Left ventricle myocardium inferior (tissue), 1 donor: ENCODE data around the gene ECSCR. TPM values are rescaled to one million over a fixed set of nuclear protein-coding genes. Genes with fewer than 3 reads are reported as not detected.
A peak's percentile ranks its signal among the peaks of the same experiment; 100 is the strongest.
"Not testable (repeated sequence)": the region's sequence is repeated elsewhere in the genome, so short reads cannot be mapped to it uniquely, and the experiment has no call there.

Experiments
- DNase-seq: peaks from one replicate; pipeline ENCODE4 v3.0.0-alpha.2; 2020
- H3K27ac ChIP-seq: fragments of 200-600 bp; replicated peaks from 2 replicates; pipeline ENCODE4 v1.8.0; 2021
- H3K27me3 ChIP-seq: fragments of 200-600 bp; 2 replicates; pipeline ENCODE4 v1.8.0; 2021; ENCODE audit warnings: low read depth
- H3K36me3 ChIP-seq: fragments of 200-600 bp; 2 replicates; pipeline ENCODE4 v1.8.0; 2021
- H3K4me1 ChIP-seq: fragments of 200-600 bp; 2 replicates; pipeline ENCODE4 v1.8.0; 2021
- H3K4me3 ChIP-seq: fragments of 200-600 bp; 2 replicates; pipeline ENCODE4 v1.8.0; 2021; ENCODE audit warnings: mild to moderate bottlenecking, moderate library complexity
- H3K9me3 ChIP-seq: fragments of 200-600 bp; replicated peaks from 2 replicates; pipeline ENCODE4 v1.8.0; 2021
- CTCF ChIP-seq: fragments of 200-600 bp; IDR thresholded peaks from 2 replicates; pipeline ENCODE4 v1.8.0; 2021; ENCODE audit warnings: antibody characterized with exemption, mild to moderate bottlenecking, borderline replicate concordance
- intact Hi-C: fragments of 100-400 bp; cut with micrococcal nuclease; formaldehyde crosslinking; loops from one replicate; pipeline ENCODE4 v1.11.0; 2022
- total RNA-seq: library from RNA; stranded (reverse); fragmentation: NEBNext Ultra II Directional; extraction: Animal tissue kit (Norgen Biotek cat#: 25700); gene quantifications from one replicate; pipeline ENCODE4 v1.2.1, GENCODE V29; 2021
- donor health status: DM: no; HTN: yes; CAD: no; lungs with severe emphysema.

ECSCR gene
- total RNA-seq, 1 donor from 2014 or later, result 20.9 TPM

GRCh38 chr5:139494832-139495231 is 32.3 kb upstream of the ECSCR start:
- H3K9me3 ChIP-seq, result no peaks in the 10 kb centered on the region
- H3K4me1 ChIP-seq, result peaks cover 23% of the 10 kb centered on the region
- H3K27ac ChIP-seq, result no peak overlapping the region
- TF ChIP-seq CTCF, result no peak
- no peak overlapping the region for H3K4me3 ChIP-seq
- no peak for DNase-seq
- H3K27me3 ChIP-seq, result no peaks in the 10 kb centered on the region
- no peaks in the 10 kb centered on the region for H3K36me3 ChIP-seq
- intact Hi-C loops, result loop anchor here (10.0 kb wide), 1 partner anchor 50 kb away; no protein-coding TSS in a partner anchor

GRCh38 chr5:139494256-139494655 is 31.7 kb upstream of the ECSCR start:
- no peak for DNase-seq
- no peak for TF ChIP-seq CTCF
- Histone ChIP-seq H3K9me3 (no peaks in the 10 kb centered on the region), H3K4me1 (peaks cover 23% of the 10 kb centered on the region), H3K27ac (no peak overlapping the region), H3K4me3 (no peak overlapping the region), H3K27me3 (no peaks in the 10 kb centered on the region), H3K36me3 (no peaks in the 10 kb centered on the region)
- intact Hi-C loops, result loop anchor here (10.0 kb wide), 1 partner anchor 49 kb away; no protein-coding TSS in a partner anchor

GRCh38 chr5:139492700-139493192 is 30.2 kb upstream of the ECSCR start:
- Histone ChIP-seq H3K36me3 (no peaks in the 10 kb centered on the region), H3K4me1 (peaks cover 23% of the 10 kb centered on the region), H3K27me3 (no peaks in the 10 kb centered on the region), H3K27ac (peak overlapping the region; percentile 51), H3K9me3 (no peaks in the 10 kb centered on the region), H3K4me3 (peak overlapping the region; percentile 9)
- intact Hi-C loops, result loop anchor here (10.0 kb wide), 1 partner anchor 48 kb away; no protein-coding TSS in a partner anchor
- peak; percentile 18 for TF ChIP-seq CTCF
- no peak for DNase-seq

- H3K4me3 ChIP-seq, result no peak overlapping the region
- TF ChIP-seq CTCF, result no peak
- peak overlapping the region; percentile 64 for H3K27ac ChIP-seq
- H3K36me3 ChIP-seq, result no peaks in the 10 kb centered on the region
- no peaks in the 10 kb centered on the region for H3K27me3 ChIP-seq
- peaks cover 31% of the 10 kb centered on the region for H3K4me1 ChIP-seq
- peak; percentile 50 for DNase-seq
- H3K9me3 ChIP-seq, result no peaks in the 10 kb centered on the region
- intact Hi-C loops, result no loop called here
These were observed 25.7 kb upstream of the ECSCR start for GRCh38 chr5:139488260-139488659.

- no peaks in the 10 kb centered on the region for H3K36me3 ChIP-seq
- no peak for DNase-seq
- intact Hi-C loops, result no loop called here
- H3K9me3 ChIP-seq, result no peaks in the 10 kb centered on the region
- peaks cover 41% of the 10 kb centered on the region for H3K4me1 ChIP-seq
- no peak overlapping the region for H3K27ac ChIP-seq
- H3K4me3 ChIP-seq, result no peak overlapping the region
- no peaks in the 10 kb centered on the region for H3K27me3 ChIP-seq
- TF ChIP-seq CTCF, result no peak
These were observed 23.7 kb upstream of the ECSCR start for GRCh38 chr5:139486201-139486600.

- peaks cover 68% of the 10 kb centered on the region for H3K4me1 ChIP-seq
- H3K36me3 ChIP-seq, result peaks cover 25% of the 10 kb centered on the region
- H3K9me3 ChIP-seq, DNase-seq, intact Hi-C loops, H3K27me3 ChIP-seq: not testable (repeated sequence)
- peak overlapping the region; percentile 73 for H3K4me3 ChIP-seq
- H3K27ac ChIP-seq, result peak overlapping the region; percentile 95
These were observed 20.3 kb upstream of the ECSCR start for GRCh38 chr5:139482890-139483208.
